HL-60 (cell line): ENCODE measurements around the gene RAD51.
A peak's percentile ranks its signal among the peaks of the same experiment; 100 is the strongest.

ENCODE experiments used
- DNase-seq, 2 experiments: peaks; one replicate each; pipeline ENCODE4 v3.0.0-alpha.2; 2010 to 2020; ENCODE audit warnings: low read depth in 1 of 2, low spot score in 1 of 2
- H3K27ac ChIP-seq: fragments of 250-450 bp; sonication (Bioruptor Pico); replicated peaks from 2 replicates; pipeline ENCODE4 v1.5.1; 2020; ENCODE audit warnings: mild to moderate bottlenecking, moderate library complexity
- H3K27me3 ChIP-seq: fragments of 250-450 bp; sonication (Bioruptor Pico); 2 replicates; pipeline ENCODE4 v1.5.1; 2021; ENCODE audit warnings: mild to moderate bottlenecking, moderate library complexity; ENCODE audit not compliant: insufficient read depth, poor library complexity, severe bottlenecking
- H3K4me3 ChIP-seq: replicated peaks from 2 replicates; pipeline ENCODE4 v1.5.1; 2011; ENCODE audit warnings: mild to moderate bottlenecking, control low read depth, low read length; ENCODE audit not compliant: insufficient read depth
- GABPA ChIP-seq: IDR thresholded peaks from 2 replicates; pipeline ENCODE4 v1.6.1; 2012; ENCODE audit warnings: low read depth
- POLR2AphosphoS5 ChIP-seq: IDR thresholded peaks from 2 replicates; pipeline ENCODE4 v1.6.1; 2012; ENCODE audit warnings: low read depth
- SPI1 ChIP-seq: IDR thresholded peaks from 2 replicates; pipeline ENCODE4 v1.6.1; 2012; ENCODE audit warnings: low read depth, mild to moderate bottlenecking, borderline replicate concordance
- TF ChIP-seq, protein P1 (sequence below): IDR thresholded peaks from 2 replicates; pipeline ENCODE4 v1.6.1; 2012; ENCODE audit warnings: low read depth; ENCODE audit not compliant: insufficient replicate concordance
- TF ChIP-seq, protein P2 (sequence below): IDR thresholded peaks from one replicate; pipeline ENCODE4 v1.5.1; 2011; ENCODE audit warnings: low read length, control low read depth, inconsistent platforms; ENCODE audit not compliant: insufficient read depth

The RAD51 gene

DNA sequence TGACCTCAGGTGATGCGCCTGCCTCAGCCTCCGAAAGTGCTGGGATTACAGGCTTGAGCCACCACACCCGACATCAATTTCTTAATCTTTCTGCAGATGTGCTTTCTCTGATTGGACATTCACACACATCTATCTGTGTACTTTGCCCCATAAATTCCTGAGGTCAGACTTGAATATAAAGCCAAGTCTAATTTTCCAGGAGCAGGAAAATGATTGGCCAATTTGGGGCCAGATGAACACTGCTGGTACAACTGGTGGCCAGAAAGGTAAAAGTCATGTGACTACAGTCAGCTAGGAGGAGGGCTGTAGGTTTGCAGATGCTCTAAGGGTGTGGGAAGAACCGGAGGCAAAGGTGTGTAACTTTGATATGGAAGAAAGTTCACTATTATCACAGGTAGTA is 3.2 kb upstream of the RAD51 start:
- DNase-seq, result no peak
- no peak overlapping the region for H3K4me3 ChIP-seq
- no peaks in the 10 kb centered on the region for H3K27me3 ChIP-seq
- TF ChIP-seq, protein P1, sequence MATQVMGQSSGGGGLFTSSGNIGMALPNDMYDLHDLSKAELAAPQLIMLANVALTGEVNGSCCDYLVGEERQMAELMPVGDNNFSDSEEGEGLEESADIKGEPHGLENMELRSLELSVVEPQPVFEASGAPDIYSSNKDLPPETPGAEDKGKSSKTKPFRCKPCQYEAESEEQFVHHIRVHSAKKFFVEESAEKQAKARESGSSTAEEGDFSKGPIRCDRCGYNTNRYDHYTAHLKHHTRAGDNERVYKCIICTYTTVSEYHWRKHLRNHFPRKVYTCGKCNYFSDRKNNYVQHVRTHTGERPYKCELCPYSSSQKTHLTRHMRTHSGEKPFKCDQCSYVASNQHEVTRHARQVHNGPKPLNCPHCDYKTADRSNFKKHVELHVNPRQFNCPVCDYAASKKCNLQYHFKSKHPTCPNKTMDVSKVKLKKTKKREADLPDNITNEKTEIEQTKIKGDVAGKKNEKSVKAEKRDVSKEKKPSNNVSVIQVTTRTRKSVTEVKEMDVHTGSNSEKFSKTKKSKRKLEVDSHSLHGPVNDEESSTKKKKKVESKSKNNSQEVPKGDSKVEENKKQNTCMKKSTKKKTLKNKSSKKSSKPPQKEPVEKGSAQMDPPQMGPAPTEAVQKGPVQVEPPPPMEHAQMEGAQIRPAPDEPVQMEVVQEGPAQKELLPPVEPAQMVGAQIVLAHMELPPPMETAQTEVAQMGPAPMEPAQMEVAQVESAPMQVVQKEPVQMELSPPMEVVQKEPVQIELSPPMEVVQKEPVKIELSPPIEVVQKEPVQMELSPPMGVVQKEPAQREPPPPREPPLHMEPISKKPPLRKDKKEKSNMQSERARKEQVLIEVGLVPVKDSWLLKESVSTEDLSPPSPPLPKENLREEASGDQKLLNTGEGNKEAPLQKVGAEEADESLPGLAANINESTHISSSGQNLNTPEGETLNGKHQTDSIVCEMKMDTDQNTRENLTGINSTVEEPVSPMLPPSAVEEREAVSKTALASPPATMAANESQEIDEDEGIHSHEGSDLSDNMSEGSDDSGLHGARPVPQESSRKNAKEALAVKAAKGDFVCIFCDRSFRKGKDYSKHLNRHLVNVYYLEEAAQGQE, result no peak
- TF ChIP-seq POLR2AphosphoS5, result no peak
- no peak for TF ChIP-seq GABPA
- no peak for TF ChIP-seq SPI1
- TF ChIP-seq, protein P2, sequence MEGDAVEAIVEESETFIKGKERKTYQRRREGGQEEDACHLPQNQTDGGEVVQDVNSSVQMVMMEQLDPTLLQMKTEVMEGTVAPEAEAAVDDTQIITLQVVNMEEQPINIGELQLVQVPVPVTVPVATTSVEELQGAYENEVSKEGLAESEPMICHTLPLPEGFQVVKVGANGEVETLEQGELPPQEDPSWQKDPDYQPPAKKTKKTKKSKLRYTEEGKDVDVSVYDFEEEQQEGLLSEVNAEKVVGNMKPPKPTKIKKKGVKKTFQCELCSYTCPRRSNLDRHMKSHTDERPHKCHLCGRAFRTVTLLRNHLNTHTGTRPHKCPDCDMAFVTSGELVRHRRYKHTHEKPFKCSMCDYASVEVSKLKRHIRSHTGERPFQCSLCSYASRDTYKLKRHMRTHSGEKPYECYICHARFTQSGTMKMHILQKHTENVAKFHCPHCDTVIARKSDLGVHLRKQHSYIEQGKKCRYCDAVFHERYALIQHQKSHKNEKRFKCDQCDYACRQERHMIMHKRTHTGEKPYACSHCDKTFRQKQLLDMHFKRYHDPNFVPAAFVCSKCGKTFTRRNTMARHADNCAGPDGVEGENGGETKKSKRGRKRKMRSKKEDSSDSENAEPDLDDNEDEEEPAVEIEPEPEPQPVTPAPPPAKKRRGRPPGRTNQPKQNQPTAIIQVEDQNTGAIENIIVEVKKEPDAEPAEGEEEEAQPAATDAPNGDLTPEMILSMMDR, result no peak
- H3K27ac ChIP-seq, result no peak overlapping the region

DNA sequence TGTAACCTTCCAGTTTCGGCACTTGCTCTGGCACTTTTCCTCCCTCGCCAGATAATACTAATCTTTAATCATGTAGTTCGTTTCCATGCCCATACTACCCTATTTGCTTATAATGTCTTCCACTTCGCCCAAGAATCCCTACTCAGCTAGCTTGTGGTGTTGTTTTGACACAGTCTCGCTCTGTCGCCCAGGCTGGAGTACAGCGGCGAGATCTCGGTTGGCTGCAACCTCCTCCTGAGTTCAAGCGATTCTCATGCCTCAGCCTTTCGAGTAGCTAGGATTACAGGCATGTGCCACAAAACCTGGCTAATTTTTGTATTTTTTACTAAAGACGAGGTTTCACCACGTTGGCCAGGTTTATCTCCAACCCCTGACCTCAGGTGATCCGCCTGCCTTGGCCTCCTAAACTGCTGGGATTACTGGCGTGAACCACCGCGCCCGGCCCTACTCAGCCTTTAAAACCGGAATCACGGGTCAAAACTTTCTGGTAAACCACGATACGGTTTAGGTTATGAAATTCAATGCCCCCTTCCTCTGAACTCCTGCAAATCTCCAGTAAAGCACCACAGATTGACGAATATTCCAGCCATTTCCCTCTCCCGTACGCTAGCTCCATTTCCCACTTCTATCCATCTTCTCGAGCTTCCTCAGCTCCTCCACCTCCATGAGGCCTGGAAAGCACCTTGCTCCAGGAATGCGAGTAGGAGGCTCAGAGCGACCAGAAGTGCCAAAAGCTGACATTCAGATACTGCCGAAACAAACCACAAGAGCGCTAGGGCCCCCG is 878 bp upstream of the RAD51 start:
- Histone ChIP-seq H3K27me3 (no peaks in the 10 kb centered on the region), H3K27ac (peak overlapping the region; percentile 93), H3K4me3 (peak overlapping the region; percentile 96)
- TF ChIP-seq GABPA (no peak), SPI1 (no peak), POLR2AphosphoS5 (no peak)
- TF ChIP-seq, protein P1, result no peak
- TF ChIP-seq, protein P2, result no peak
- DNase-seq, result peak in 1 of 2 experiments; percentile 54

DNA sequence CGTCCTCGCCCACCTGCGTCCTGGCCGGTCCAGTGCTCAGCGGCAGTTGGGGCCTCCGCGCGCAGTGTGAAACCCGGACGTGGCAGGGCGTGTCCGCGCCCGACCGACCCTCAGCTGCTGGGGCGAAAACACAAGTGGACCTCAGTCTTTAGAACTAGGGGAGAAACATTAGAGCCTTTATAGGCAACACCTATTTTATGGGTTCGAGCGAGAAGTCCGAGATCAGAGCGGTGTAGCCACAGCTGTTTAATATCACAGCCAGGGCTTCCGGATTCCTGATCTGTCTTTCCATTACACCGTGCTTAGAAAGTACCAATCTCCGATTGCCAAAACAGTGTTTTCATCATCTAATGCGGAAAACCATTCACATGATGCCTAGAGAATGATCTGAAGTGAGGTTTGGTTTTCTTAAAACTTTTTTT is 506 bp downstream of the RAD51 start:
- peak overlapping the region; percentile 96 for H3K4me3 ChIP-seq
- no peak for DNase-seq
- H3K27me3 ChIP-seq, result no peaks in the 10 kb centered on the region
- peak overlapping the region; percentile 93 for H3K27ac ChIP-seq
- TF ChIP-seq, protein P1, result no peak
- TF ChIP-seq POLR2AphosphoS5 (no peak), GABPA (no peak), SPI1 (no peak)
- TF ChIP-seq, protein P2, result no peak
